Endothelial cell of umbilical vein (primary cell): ENCODE results near the gene SLC35F5. TPM values are rescaled to one million over a fixed set of nuclear protein-coding genes. Genes with fewer than 3 reads are reported as not detected.
"Not testable (repeated sequence)": the region's sequence is repeated elsewhere in the genome, so short reads cannot be mapped to it uniquely, and the experiment has no call there.

Experiments used
- BruUV-seq: library from RNA; stranded (reverse); fragments of 400-500 nt; replicated peaks from 2 replicates; lab custom pipeline; 2021; lab: Mats Ljungman, UMichigan
- CTCF ChIA-PET: fragments of 300-600, 350-600 bp; sonication (Branson Sonifier 250); formaldehyde crosslinking; loops from one replicate; lab custom pipeline; 2021; ENCODE audit warnings: antibody characterized with exemption, inconsistent platforms; lab: Charles Lee
- POLR2A ChIA-PET: fragments of 300-600, 350-600 bp; sonication (Branson Sonifier 250); formaldehyde crosslinking; loops from one replicate; lab custom pipeline; 2021; ENCODE audit warnings: antibody characterized with exemption, inconsistent platforms; lab: Charles Lee
- DNase-seq: peaks from one replicate; pipeline ENCODE4 v3.0.0-alpha.2; 2011; ENCODE audit warnings: low read depth, low spot score
- FAIRE-seq: peaks from 2 replicates; lab custom pipeline; 2011; peaks lifted over from hg19 to GRCh38; lab: Jason Lieb, UNC
- H2AFZ ChIP-seq: 2 replicates; pipeline ENCODE4 v1.6.0; 2012; ENCODE audit warnings: low read depth, low read length, control low read depth, inconsistent platforms
- H3K27ac ChIP-seq: 2 replicates; pipeline ENCODE4 v1.5.1; 2011; ENCODE audit warnings: low read depth, mild to moderate bottlenecking, control low read depth, low read length, moderate library complexity; ENCODE audit not compliant: insufficient read depth
- H3K27me3 ChIP-seq, 2 experiments: 2 replicates each; pipeline versions ENCODE4 v1.6.0 to v1.6.1; 2011; ENCODE audit warnings: low read length in 2 of 2, mixed read lengths in 1 of 2; ENCODE audit not compliant: control insufficient read depth in 2 of 2, insufficient read depth in 2 of 2
- H3K36me3 ChIP-seq, 2 experiments: 2 replicates in 1 of 2; 3 replicates in 1 of 2; pipeline ENCODE4 v1.5.1; 2011; ENCODE audit warnings: low read length in 2 of 2, mild to moderate bottlenecking in 1 of 2, moderate library complexity in 1 of 2; ENCODE audit not compliant: control insufficient read depth in 2 of 2, insufficient read depth in 2 of 2; ENCODE audit errors: extremely low read depth in 1 of 2
- H3K4me1 ChIP-seq: 3 replicates; pipeline ENCODE4 v1.5.1; 2011; ENCODE audit warnings: mild to moderate bottlenecking, low read length; ENCODE audit not compliant: control insufficient read depth, insufficient read depth; ENCODE audit errors: extremely low read depth
- H3K4me2 ChIP-seq: 2 replicates; pipeline ENCODE4 v1.6.1; 2011; ENCODE audit warnings: low read length, control low read depth, mixed read lengths; ENCODE audit not compliant: insufficient read depth
- H3K4me3 ChIP-seq, 3 experiments: fragments of 200-600 bp in 1 of 3; sonication (generic), shearing (Covaris generic) in 1 of 3; replicated peaks in 1 of 3; 2 replicates each; pipeline ENCODE4 v1.5.1; 2011 to 2016; ENCODE audit warnings: control low read depth in 3 of 3, low read length in 3 of 3, mild to moderate bottlenecking in 2 of 3, inconsistent platforms in 1 of 3, low read depth in 1 of 3, moderate library complexity in 1 of 3; ENCODE audit not compliant: insufficient read depth in 1 of 3
- H3K79me2 ChIP-seq: 2 replicates; pipeline ENCODE4 v1.6.0; 2012; ENCODE audit warnings: low read length, inconsistent platforms; ENCODE audit not compliant: control insufficient read depth, insufficient read depth
- H3K9ac ChIP-seq: replicated peaks from 2 replicates; pipeline ENCODE3; 2011; ENCODE audit warnings: low read length, control low read depth; ENCODE audit not compliant: insufficient read depth; ENCODE audit errors: extremely low read depth
- H3K9me1 ChIP-seq: replicated peaks from 3 replicates; pipeline ENCODE4 v1.6.0; 2011; ENCODE audit warnings: mild to moderate bottlenecking, low read length; ENCODE audit not compliant: control insufficient read depth, insufficient read depth; ENCODE audit errors: extremely low read depth
- H3K9me3 ChIP-seq: replicated peaks from 2 replicates; pipeline ENCODE4 v1.5.1; 2012; ENCODE audit warnings: low read length, inconsistent platforms; ENCODE audit not compliant: control insufficient read depth, insufficient read depth
- H4K20me1 ChIP-seq: replicated peaks from 2 replicates; pipeline ENCODE3; 2011; ENCODE audit warnings: mild to moderate bottlenecking, low read length; ENCODE audit not compliant: control insufficient read depth, insufficient read depth; ENCODE audit errors: extremely low read depth
- dilution Hi-C: fragments of 300-500 bp; cut with MboI; formaldehyde crosslinking; loops from one replicate; pipeline ENCODE4 v1.15.0; 2019; ENCODE audit warnings: low sequenced_read_pairs; ENCODE audit not compliant: extremely low pct_ligation_motif_present
- intact Hi-C: fragments of 100-400 bp; cut with micrococcal nuclease; formaldehyde crosslinking; loops from one replicate; pipeline ENCODE4 v1.10.0; 2022
- microRNA-seq: library from miRNA; unstranded; fragments of <30 nt; microRNA quantifications from one replicate; pipeline ENCODE4 v1.2.0, GENCODE V29; 2021; ENCODE audit warnings: borderline number of aligned reads, borderline replicate concordance
- polyA plus RNA-seq, 4 experiments: library from polyadenylated mRNA; depleted of rRNA in 3 of 4; stranded (reverse) in 3 of 4; unstranded in 1 of 4; fragments of >200 nt; gene quantifications; 2 replicates each; pipeline versions ENCODE4 v1.2.1 to v1.2.3, GENCODE V29; 2011 to 2012; ENCODE audit warnings: missing spikeins in 1 of 4
- small RNA-seq: library from RNA; depleted of rRNA; stranded (forward); fragments of <200 nt; gene quantifications from one replicate; pipeline ENCODE3, GENCODE V24; 2012; ENCODE audit warnings: low replicate concordance, low read depth; ENCODE audit not compliant: insufficient read depth, insufficient read length
- total RNA-seq: library from RNA; stranded (reverse); gene quantifications from 2 replicates; pipeline ENCODE4 v1.2.3, GENCODE V29; 2021

Gene SLC35F5
- total and polyA plus RNA-seq, 2 donors (not counting 3 experiments of a cell fraction or from before 2014, with no cell fraction given), result 22.4 to 51.1 TPM

- CTCF ChIA-PET, H3K4me2 ChIP-seq, H2AFZ ChIP-seq, H4K20me1 ChIP-seq, POLR2A ChIA-PET, BruUV-seq, H3K4me3 ChIP-seq, H3K4me1 ChIP-seq, H3K27me3 ChIP-seq, H3K9me1 ChIP-seq, DNase-seq, H3K36me3 ChIP-seq, H3K27ac ChIP-seq, FAIRE-seq, dilution Hi-C loops, intact Hi-C loops, H3K9ac ChIP-seq, H3K9me3 ChIP-seq, H3K79me2 ChIP-seq: not testable (repeated sequence)
Observed at GRCh38 chr2:113663285-113664060, 93.0 kb downstream of the SLC35F5 start.

Small RNA genes within 50 kb of the gene (microRNA-seq; reads per million reads assigned to microRNA genes)
- not detected for gene MIR4782

Small RNA genes within 50 kb of the gene (small RNA-seq; reads per million reads assigned to genes)
- gene MIR4782, result not detected
- gene RNU6-744P, result not detected

Other genes starting within 250 kb of the SLC35F5 start
- gene RABL2A, start 129.4 kb downstream of the SLC35F5 start, total RNA-seq, result 10.8 and 12.2 TPM in 2 replicates
- gene RABL2A, start 129.4 kb downstream of the SLC35F5 start, polyA plus RNA-seq, result 9.4 and 12.4 TPM in 2 replicates
- 374 and 401 TPM in 2 replicates for gene ACTR3, start 133.4 kb upstream of the SLC35F5 start, total RNA-seq
- gene ACTR3, start 133.4 kb upstream of the SLC35F5 start, polyA plus RNA-seq, result 83.3 and 120 TPM in 2 replicates